ENCODE measurements around the gene AMN1. TPM values are rescaled to one million over a fixed set of nuclear protein-coding genes. Genes with fewer than 3 reads are reported as not detected.
"Not testable (repeated sequence)": the region's sequence is repeated elsewhere in the genome, so short reads cannot be mapped to it uniquely, and the experiment has no call there.

The AMN1 gene
- total and polyA plus RNA-seq, 3 donors from 2014 or later: 44.9 to 127 (median 51.1) TPM

GRCh38 chr12:31745242-31745641 lies 16.4 kb upstream of the AMN1 start:
- TF ChIP-seq CTCF (IDR thresholded peaks at IDR 0.05): no peak
- WGBS, 2 donors: 79 to 82% methylated on average over 2 of the region's 2 CpGs
- Histone ChIP-seq H3K27ac (no peak overlapping the region), H3K27me3 (no peaks in the 10 kb centered on the region), H3K4me3 (no peak overlapping the region), H3K36me3 (ENCODE audit: low read depth, missing control alignments) (no peaks in the 10 kb centered on the region), H3K4me1 (no peaks in the 10 kb centered on the region), H3K9me3 (no peaks in the 10 kb centered on the region)
- intact Hi-C loops (cut with DNase I; ENCODE audit: low total_unique reads): no loop called here
- no peak for DNase-seq

- H3K27ac ChIP-seq; H3K27me3 ChIP-seq; H3K4me3 ChIP-seq; H3K9me3 ChIP-seq; DNase-seq; intact Hi-C loops (cut with DNase I; ENCODE audit: low total_unique reads); H3K4me1 ChIP-seq; H3K36me3 ChIP-seq (ENCODE audit: low read depth, missing control alignments): not testable (repeated sequence)
- 88 to 90% methylated on average over 4 of the region's 4 CpGs for WGBS, 2 donors
These were observed 15.5 kb upstream of the AMN1 start for GRCh38 chr12:31744363-31744762.

GRCh38 chr12:31742891-31743290 lies 14.1 kb upstream of the AMN1 start:
- intact Hi-C loops (cut with DNase I; ENCODE audit: low total_unique reads): no loop called here
- Histone ChIP-seq H3K4me3 (no peak overlapping the region), H3K27ac (no peak overlapping the region), H3K36me3 (ENCODE audit: low read depth, missing control alignments) (no peaks in the 10 kb centered on the region), H3K27me3 (no peaks in the 10 kb centered on the region), H3K4me1 (no peaks in the 10 kb centered on the region), H3K9me3 (no peaks in the 10 kb centered on the region)
- no peak for TF ChIP-seq CTCF (IDR thresholded peaks at IDR 0.05)
- TF ChIP-seq POLR2A (IDR thresholded peaks at IDR 0.05): no peak
- WGBS, 2 donors: 40 to 43% methylated on average over 1 of the region's 1 CpG
- DNase-seq: no peak

- H3K4me3 ChIP-seq: no peak overlapping the region
- no peaks in the 10 kb centered on the region for H3K36me3 ChIP-seq (ENCODE audit: low read depth, missing control alignments)
- DNase-seq: no peak
- no peaks in the 10 kb centered on the region for H3K4me1 ChIP-seq
- intact Hi-C loops (cut with DNase I; ENCODE audit: low total_unique reads): no loop called here
- no peaks in the 10 kb centered on the region for H3K9me3 ChIP-seq
- no peak overlapping the region for H3K27ac ChIP-seq
- TF ChIP-seq POLR2A (IDR thresholded peaks at IDR 0.05) (no peak), CTCF (IDR thresholded peaks at IDR 0.05) (no peak)
- 61 to 63% methylated on average over 3 of the region's 3 CpGs for WGBS, 2 donors
- no peaks in the 10 kb centered on the region for H3K27me3 ChIP-seq
These were observed 11.8 kb upstream of the AMN1 start for GRCh38 chr12:31740628-31741027.

GRCh38 chr12:31737763-31738162 lies 8.9 kb upstream of the AMN1 start:
- H3K27me3 ChIP-seq: no peaks in the 10 kb centered on the region
- H3K4me1 ChIP-seq: peaks cover 4% of the 10 kb centered on the region
- H3K4me3 ChIP-seq: no peak overlapping the region
- H3K9me3 ChIP-seq: no peaks in the 10 kb centered on the region
- intact Hi-C loops (cut with DNase I; ENCODE audit: low total_unique reads): no loop called here
- H3K36me3 ChIP-seq (ENCODE audit: low read depth, missing control alignments): no peaks in the 10 kb centered on the region
- 86 to 93% methylated on average over 2 of the region's 2 CpGs for WGBS, 2 donors
- no peak overlapping the region for H3K27ac ChIP-seq
- no peak for TF ChIP-seq CTCF (IDR thresholded peaks at IDR 0.05)
- no peak for DNase-seq

Data from testis (tissue), 3 donors.